Measurements from ENCODE around the gene GPC3. TPM values are rescaled to one million over a fixed set of nuclear protein-coding genes. Genes with fewer than 3 reads are reported as not detected.
"Not testable (repeated sequence)": the region's sequence is repeated elsewhere in the genome, so short reads cannot be mapped to it uniquely, and the experiment has no call there.

Gene GPC3
- total RNA-seq, 1 donor from 2014 or later, result not detected

- DNase-seq (ENCODE audit: low read depth in 2 of 2), result no peak
These were observed 10.4 kb upstream of the GPC3 start for GRCh38 chrX:133995759-133996158.

GRCh38 chrX:133994576-133994975 is 9.2 kb upstream of the GPC3 start:
- DNase-seq (ENCODE audit: low read depth in 2 of 2), result no peak

GRCh38 chrX:133992882-133993281 is 7.5 kb upstream of the GPC3 start:
- no peak for DNase-seq (ENCODE audit: low read depth in 2 of 2)

GRCh38 chrX:133991814-133992213 is 6.4 kb upstream of the GPC3 start:
- no peak for DNase-seq (ENCODE audit: low read depth in 2 of 2)

- not testable (repeated sequence) for DNase-seq (ENCODE audit: low read depth in 2 of 2)
These were observed 5.7 kb upstream of the GPC3 start for GRCh38 chrX:133991057-133991456.

- DNase-seq (ENCODE audit: low read depth in 2 of 2), result no peak
These were observed 4.6 kb upstream of the GPC3 start for GRCh38 chrX:133989993-133990392.

- no peak for DNase-seq (ENCODE audit: low read depth in 2 of 2)
These were observed 4.1 kb upstream of the GPC3 start for GRCh38 chrX:133989490-133989889.

- DNase-seq (ENCODE audit: low read depth in 2 of 2), result no peak
These were observed 2.6 kb upstream of the GPC3 start for GRCh38 chrX:133988010-133988409.

GRCh38 chrX:133987188-133987587 is 1.8 kb upstream of the GPC3 start:
- DNase-seq (ENCODE audit: low read depth in 2 of 2), result no peak

- DNase-seq (ENCODE audit: low read depth in 2 of 2), result no peak
These were observed 731 bp upstream of the GPC3 start for GRCh38 chrX:133985967-133986683.

GRCh38 chrX:133984857-133985163 is 584 bp downstream of the GPC3 start:
- no peak for DNase-seq (ENCODE audit: low read depth in 2 of 2)

- DNase-seq (ENCODE audit: low read depth in 2 of 2), result no peak
These were observed 1.2 kb downstream of the GPC3 start for GRCh38 chrX:133983974-133984845.

GRCh38 chrX:133983256-133983973 is 2.0 kb downstream of the GPC3 start:
- no peak for DNase-seq (ENCODE audit: low read depth in 2 of 2)

GRCh38 chrX:133981924-133982323 is 3.5 kb downstream of the GPC3 start:
- DNase-seq (ENCODE audit: low read depth in 2 of 2), result no peak

- DNase-seq (ENCODE audit: low read depth in 2 of 2), result no peak
These were observed 4.4 kb downstream of the GPC3 start for GRCh38 chrX:133980832-133981588.

- DNase-seq (ENCODE audit: low read depth in 2 of 2), result no peak
These were observed 5.0 kb downstream of the GPC3 start for GRCh38 chrX:133980406-133980805.

- DNase-seq (ENCODE audit: low read depth in 2 of 2), result no peak
These were observed 5.7 kb downstream of the GPC3 start for GRCh38 chrX:133979641-133980230.

- DNase-seq (ENCODE audit: low read depth in 2 of 2), result no peak
These were observed 11.7 kb downstream of the GPC3 start for GRCh38 chrX:133973704-133974103.

- DNase-seq (ENCODE audit: low read depth in 2 of 2), result no peak
These were observed 12.5 kb downstream of the GPC3 start for GRCh38 chrX:133972916-133973315.

GRCh38 chrX:133971586-133971985 is 13.8 kb downstream of the GPC3 start:
- DNase-seq (ENCODE audit: low read depth in 2 of 2), result no peak

GRCh38 chrX:133970076-133970475 is 15.3 kb downstream of the GPC3 start:
- DNase-seq (ENCODE audit: low read depth in 2 of 2), result no peak
